HL-60/S4 treated with phorbol 12-myristate 13-acetate at 8.2 ng/mL for 4 days and 3 days (cell line): ENCODE data around the gene CCDC27.
"Not testable (repeated sequence)": the region's sequence is repeated elsewhere in the genome, so short reads cannot be mapped to it uniquely, and the experiment has no call there.

Source experiments
- in situ Hi-C: fragments of 300-500 bp; cut with MboI; formaldehyde crosslinking; loops from 2 replicates; pipeline ENCODE4 v1.15.0; 2022; ENCODE audit warnings: low sequenced_read_pairs

CCDC27 gene

DNA sequence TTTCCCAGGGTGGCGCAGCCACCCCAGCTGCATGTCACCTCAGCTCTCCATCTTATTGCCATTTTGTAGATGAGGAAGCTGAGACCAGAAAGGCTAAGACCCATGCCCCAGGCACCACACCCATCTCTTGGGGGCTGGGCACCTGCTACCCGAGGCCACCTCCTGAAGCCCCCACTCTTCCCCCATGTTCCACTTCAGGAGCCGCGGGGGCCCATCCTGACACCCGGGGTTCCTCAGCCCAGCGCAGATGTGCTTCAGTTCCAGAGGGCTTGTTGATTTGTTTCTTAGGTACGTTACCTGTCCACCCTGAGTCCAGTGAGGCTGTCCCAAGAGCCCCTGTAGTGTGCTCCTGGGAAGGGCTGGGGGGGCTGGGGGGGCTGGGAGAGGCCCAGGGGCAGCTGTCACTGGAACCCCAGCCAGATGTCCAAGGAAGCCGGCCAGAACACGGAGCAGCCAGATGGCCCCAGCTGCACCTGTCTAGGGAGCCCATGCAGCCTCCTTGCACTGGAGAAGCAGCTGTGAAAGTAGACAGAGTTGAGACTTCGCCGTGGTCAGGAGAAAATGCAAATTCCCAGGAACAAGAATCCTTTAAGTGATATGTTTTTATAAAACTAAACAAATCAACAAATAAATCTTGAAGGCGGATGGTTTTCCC, 17.1 kb upstream of the CCDC27 start:
- in situ Hi-C loops: no loop called here

DNA sequence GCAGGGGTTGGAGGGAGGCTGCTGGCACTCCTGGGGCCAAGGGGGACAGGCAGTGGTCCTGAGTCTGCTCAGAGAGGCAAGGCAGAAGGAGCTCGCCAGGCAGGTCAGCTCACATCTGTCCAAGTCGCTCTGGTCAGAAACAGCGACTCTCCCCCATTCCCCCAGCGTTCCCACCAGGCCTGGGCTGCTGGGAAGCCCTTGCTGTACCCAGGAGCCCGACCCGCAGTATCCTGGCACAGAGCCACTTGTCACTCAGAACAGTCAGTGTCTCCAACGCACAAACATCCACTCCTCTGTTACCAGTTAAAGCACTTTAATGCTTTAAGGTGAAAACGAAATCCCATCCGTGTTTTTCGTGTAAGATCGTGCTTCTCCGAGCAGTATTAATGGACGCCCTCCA, 16.6 kb upstream of the CCDC27 start:
- in situ Hi-C loops: no loop called here

DNA sequence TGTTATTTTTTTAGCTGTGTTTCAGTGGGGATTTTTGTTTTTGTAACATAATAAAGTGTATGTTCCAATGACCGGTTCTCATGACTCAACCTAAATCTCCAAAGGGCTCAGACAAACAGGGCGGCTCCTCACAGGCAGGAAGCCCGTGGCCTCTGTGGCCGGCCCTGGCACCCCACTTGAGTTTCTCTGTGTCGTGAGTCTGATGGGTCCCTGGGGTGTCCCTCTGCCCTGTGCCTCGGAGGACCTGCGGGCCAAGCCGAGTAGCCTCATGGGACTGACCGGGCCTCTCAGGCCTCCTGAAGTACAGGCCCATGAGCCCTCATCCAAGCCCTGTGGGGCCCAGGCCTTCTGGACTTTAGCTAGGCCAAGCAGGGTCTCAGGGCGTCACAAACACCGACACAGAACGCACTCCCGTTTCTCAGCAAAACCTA, 16.1 kb upstream of the CCDC27 start:
- in situ Hi-C loops: no loop called here

DNA sequence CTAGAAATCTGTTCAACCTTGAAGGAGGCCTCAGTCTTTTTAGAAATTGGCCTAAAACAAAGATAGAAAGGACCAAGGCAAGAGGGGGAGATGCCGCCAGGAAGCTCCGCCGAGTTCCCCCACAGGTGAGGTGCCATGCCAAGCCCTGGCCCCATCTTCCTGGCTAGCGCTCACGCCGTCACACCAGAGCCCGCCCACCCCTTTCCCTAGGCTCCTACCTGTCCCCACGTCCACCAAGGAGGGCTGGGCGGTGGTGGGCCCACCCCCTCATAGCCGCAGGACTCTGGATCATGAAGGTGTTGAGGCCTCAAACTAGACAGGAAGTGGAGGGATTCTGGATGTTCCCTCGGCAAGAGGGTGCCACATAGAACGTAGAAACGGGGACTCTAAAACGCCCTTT, 15.5 kb upstream of the CCDC27 start:
- in situ Hi-C loops: no loop called here

DNA sequence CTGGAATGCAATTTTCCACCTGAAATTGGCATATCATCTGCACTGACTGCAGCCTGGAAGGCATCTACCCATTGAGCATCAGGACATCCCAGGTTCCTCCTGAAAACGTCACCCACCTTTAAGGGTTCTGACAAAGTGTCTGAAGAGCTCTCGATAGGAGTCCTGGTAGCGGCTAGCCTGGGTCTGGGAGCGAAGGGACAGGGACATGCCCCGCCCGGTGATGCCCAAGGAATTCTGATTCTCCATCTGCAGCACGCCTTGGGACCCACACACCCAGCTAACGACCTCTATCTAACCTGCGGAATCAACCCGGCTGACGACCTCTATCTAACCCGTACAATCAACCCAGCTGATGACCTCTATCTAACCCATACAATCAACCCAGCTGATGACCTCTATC, 13.3 kb upstream of the CCDC27 start:
- in situ Hi-C loops: no loop called here

DNA sequence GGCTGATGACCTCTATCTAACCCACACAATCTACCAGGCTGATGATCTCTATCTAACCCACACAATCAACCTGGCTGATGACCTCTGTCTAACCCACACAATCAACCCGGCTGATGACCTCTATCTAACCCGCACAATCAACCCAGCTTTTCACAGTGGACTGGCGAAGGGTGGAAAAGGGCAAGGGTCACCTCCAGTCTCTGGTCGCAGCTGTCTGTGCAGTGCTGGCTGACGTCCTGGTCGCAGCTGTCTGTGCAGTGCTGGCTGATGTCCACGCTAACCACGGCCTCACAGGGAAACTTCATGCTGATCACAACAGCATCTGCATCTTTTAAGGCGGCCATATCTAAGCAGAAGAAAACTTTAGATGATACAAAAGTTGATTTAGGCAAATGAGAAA, 12.2 kb upstream of the CCDC27 start:
- in situ Hi-C loops: no loop called here

DNA sequence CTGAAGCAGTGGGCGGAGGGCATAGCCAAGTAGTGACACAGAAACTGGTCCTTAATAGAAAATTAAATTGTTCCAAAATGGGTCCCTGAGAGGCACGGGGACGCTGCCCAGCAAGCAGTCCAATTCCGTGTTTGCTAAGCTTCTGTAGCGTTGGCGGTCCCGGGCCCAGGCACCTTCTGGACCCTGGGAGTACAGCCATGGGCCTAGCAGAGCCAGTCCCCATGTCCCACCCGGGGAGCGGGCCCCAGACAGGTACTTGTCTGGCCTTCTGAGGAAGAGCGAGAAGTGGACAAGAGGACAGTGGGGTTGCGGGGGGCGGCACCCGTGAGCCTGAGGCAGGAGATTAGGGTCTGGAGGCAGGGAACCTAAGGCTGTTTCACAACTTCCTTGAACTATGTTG, 11.5 kb upstream of the CCDC27 start:
- in situ Hi-C loops: no loop called here

DNA sequence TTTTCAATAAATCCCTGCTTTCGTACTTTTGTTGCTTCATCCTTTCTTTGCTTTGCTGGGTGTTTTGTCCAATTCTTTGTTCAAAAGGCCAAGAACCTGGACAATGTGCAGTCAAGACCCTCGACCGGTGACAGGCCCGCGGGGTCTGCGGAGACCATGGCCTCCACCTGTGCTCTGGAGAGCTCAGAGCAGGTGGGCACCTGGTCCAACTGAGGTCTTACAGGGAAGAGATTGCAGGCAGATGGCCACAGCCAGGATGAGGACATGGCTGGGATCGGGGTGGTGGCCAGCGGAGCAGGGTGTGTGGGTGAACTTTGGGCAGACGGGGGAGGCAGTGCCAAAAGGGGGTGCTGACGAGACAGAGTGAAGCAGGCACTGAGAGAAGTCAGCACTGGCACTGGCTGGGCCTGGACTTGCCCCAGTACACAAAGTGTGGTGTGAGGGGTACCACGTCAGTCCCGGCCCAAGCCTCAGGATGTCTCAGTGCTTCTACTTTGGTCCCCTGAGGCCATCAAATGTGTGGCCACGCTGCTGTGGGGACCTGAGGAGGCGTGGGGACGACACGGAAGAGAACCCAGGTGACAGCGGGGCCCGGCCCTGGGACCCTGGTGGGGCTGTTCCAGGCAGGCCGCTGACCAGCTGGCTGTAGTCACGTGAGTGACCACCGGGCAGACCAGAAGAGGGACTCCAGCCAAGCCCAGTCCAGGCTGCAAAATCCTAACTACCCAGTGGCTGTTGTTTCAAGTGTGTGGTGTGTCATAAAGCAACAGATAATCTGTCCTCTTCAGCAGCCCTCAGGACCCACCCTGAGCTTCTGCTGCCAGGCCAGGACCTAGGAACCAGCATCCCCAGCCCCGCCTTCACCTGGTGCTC, 10.4 kb upstream of the CCDC27 start:
- in situ Hi-C loops: no loop called here

DNA sequence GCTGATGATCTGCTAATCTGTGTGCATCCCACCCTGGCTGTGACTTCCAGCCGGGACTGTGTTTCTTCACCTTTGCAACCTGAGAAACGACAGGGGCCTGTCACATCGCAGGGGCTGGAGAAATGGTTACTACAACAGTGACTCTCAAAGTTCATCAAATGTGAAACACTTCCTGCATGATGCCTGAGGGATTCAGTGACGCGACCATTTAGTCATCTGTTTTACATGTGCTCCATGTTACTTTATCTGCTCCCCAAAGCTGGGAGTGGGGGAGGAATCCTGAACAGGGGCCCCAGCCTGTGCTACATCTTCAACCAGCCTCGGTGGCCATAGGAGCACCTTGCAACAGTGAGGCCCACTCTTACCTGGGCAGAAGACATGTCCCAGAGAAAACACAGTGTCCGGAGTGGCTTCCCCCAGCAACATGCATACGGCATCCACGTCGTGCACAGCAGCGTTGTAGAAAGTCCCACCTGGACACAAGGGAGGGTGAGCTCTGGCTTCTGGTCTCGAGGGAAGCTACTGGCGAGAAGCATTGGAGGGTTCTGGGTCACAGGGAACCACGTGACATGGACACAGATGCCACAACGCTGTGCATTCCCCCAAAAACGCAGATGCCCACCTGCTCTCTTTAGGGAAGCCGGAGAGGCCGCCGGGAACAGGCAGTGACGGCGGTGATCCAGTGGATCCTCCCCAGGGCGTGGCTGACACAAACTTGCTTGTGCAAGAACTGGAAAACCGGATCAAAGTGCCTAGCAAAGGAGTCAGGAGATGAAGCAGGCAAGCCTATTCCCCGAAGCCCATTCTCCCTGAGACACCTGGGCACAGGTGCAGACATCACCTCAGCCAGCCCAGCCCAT, 9.6 kb upstream of the CCDC27 start:
- in situ Hi-C loops: no loop called here

DNA sequence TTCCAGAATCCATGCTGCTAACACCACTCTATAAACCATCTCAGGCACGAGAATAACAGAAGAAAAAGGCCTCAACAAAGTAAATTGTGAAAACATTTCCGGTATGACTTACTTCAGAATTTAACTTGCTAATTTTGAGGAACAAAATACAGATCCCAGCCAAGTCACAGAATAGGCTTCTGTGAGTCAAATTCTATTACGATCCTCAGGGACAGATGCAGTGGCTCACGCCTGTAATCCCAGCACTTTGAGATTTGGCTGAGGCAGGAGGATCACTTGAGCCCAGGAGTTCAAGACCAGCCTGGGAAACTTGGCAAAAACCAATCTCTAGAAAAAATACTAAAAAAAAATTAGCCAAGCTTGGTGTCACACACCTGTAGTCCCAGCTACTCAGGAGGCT, 8.8 kb upstream of the CCDC27 start:
- in situ Hi-C loops: no loop called here

DNA sequence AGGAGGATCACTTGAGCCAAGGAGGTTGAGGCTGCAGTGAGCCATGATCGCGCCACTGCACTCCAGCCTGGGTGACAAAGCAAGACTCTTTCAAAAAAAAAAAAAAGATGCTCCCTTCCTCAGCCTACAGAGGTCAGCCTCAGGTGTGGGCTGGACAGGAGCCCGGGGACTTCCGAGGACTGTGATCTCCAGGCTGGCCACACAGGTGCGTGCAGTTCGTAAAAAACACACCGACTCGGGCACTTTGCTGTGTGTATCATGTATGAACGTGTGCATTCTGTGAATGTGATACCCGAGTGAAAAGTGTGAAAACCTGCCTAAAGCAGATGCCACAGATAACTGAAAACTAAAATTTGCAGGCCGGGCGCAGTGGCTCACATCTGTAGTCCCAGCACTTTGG, 8.4 kb upstream of the CCDC27 start:
- in situ Hi-C loops: no loop called here

DNA sequence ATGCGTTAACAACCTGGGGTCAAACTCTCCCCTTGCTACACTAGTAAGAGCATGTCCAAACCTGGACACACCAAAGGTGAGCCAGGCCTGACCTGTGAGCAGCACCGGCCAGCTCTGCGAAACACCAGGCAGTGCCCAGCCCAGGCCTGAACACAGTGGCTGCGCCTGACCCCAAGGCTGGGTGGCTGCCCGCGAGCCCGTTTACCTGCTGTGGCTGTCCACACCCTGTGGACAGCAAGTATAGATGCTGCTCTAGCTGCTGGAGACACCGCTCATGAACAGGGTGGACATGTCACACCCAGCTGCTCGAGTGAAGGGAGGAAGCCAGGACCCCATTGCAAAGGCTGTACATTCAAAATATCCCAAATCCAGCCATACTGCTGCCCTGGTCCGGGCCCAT, 7.6 kb upstream of the CCDC27 start:
- in situ Hi-C loops: no loop called here

DNA sequence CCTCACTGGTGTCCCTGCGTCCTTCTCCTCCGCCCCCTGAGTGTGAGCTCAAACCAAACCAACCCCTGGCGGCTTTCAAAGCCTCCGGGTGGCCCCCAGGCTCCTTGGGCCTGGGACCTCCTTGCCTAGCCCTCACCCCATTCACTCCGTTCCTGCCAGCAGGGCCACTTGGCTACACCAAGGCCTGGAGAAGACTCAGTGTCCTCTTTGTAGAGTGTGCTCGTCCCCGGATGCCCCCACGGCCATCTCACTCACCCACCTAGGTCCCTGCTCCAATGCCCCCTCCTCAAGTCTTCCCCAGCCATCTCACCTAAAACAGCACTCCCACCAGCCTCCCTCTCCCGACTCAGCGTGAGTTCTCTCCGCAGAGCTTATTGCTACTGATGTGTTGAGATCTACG, 7.2 kb upstream of the CCDC27 start:
- in situ Hi-C loops: no loop called here

DNA sequence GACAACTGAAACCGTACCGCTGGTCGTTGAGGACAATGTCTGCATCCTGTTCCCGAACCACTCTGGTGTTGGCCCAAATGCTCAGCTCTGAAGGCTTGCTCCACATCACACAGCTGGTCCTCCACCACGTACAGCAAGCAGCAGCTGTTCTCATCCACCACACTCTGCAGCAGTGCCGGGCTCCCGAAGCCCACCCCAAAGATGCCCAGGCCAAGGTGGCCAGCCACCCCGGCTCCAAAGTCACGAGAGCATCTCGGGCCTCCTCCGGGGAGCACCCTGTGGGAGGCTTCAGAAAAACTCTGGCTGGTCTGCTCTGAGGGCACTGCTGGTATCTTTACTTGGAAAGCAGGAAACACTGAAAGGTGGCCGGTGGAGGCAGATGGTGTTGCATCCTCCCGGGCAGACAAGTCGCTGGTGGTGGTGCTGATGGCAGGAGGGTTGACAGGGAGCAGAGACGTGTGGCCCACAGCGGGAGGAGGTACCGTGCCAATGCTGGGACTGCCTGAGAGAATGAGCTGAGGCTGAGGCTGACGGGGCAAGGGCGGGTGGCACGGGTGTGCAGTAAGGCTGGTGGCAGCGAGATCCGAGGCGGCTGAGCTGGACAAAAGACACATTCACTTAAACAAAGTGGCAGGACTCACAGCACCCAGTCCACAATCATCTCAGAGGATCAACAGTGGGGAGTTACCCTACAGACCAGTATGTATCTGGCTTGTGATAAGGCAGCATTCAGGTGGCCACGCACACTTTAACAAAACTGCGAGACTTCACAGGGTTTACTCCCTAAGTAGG, 6.5 kb upstream of the CCDC27 start:
- in situ Hi-C loops: no loop called here

DNA sequence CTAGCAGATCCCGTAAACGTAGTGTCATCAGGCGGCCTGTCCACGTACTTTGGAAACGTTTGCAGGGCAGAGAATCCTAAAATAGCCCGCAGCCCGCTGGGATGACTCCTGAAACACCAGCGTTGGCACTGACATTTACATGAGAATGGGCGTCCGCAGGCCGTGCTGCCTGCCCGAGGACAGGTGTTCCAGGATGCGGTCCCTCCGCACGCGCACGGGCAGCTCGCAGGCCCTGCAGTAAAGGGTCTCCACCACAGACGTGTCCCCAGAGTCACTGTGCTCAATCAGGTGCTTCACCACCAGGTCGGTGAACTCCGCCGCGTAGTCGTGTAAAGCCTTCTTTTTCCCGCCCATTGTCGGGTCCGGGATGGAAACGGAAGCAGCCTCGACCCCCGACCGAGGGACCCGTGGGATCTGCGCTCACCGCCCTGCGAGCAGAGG, 5.8 kb upstream of the CCDC27 start:
- in situ Hi-C loops: no loop called here

DNA sequence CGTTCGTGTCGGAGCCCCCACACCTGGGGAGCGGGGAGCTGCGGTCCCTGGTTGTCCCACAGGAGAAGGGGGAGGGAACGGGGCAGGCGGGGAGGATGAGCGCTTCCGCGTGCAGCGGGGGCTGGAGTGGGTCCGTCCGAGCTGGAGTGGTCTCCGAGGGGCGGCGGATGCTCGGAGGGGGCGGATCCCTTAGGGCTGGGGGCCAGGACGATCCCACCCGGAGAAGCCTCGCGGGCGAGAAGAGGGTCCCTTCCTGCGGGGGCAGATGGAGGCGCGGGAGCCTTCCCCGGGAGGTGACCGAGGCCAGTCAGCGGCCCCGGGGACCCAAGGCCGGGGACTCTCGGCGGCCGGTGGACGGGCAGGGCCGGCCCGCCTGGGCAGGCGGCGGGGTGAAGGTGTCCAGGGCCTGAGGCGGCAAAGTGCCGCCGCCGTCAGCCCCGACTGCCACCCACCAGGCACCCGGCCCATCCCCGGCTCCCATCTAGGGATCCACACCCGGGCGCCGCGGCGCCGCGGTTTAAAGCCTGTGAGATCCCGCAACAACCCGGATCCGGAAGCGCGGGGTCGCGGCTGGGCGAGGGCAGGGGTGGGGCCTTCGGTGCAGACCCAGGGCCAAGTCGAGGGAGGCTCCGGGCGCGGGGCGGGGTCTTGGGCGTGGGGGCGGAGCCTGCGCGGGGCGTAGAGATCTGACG, 5.3 kb upstream of the CCDC27 start:
- in situ Hi-C loops: no loop called here

DNA sequence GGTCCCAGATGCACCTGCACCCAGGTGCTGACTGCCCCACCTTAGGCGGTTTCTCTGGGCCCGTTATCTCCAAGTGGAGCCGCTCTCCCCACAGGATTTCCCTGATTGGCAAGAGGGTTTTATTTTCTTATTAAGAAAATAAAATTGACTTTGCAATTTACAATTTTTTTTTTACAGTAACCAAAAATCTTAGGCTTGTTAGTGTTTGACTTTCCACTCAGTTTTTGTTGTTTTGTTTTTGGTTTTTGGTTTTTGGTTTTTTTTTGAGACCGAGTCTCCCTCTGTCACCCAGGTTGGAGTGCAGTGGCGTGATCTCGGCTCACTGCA, 4.8 kb upstream of the CCDC27 start:
- in situ Hi-C loops: no loop called here

DNA sequence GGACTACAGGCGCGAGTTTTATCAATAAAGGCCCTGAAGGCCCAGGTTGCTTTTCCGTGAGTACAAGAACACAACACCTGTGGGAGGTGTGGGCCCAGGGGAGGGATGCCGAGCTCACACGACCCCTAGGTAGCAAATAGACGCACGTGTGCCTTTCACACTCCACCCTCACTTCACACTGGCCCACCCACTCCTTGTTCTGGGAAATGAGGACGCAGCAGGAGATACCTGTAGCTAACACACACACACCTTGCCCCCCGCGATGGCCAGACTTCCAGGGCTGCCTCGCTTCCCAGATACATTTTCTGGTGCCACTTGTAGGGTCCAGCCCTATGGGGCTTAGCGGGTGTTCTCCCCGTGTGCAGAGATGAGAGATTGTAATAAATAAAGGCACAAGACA, 4.3 kb upstream of the CCDC27 start:
- in situ Hi-C loops: no loop called here

DNA sequence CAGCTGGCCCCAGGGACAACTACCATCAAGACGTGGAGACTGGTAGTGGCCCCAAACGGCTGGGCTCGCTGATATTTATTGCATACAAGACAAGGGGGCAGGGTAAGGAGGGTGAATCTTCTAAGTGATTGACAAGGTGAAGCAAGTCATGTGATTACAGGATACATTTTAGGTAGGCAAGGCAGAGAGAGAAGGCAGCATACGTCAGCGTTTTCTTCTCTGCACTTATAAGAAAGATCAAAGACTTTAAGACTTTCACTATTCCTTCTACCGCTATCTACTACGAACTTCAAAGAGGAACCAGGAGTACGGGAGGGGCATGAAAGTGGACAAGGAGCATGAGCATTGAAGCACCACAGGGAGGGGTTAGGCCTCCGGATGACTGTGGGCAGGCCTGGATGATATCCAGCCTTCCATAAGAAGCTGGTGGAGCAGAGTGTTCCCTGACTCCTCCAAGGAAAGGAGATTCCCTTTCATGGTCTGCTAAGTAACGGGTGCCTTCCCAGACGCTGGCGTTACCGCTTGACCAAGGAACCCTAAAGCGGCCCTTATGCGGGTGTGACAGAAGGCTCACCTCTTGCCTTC, 3.8 kb upstream of the CCDC27 start:
- in situ Hi-C loops: not testable (repeated sequence)

DNA sequence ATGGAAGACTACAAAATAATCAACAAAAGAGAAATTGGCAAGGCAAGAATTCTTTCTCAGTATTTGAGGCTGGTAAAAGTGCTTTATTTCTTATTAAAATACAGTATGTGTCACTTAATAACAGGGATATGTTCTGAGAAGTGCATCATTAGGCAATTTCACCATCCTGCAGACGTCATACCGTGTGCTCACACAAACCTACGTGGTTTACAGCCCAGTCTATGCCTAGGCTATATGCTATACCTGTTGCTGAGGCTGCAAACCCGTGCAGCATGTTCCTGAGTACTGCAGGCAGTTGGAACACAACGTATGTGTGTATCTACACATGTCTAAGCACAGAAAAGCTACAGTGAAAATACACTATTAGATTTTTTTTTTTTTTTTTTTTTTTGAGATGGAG, 2.7 kb upstream of the CCDC27 start:
- in situ Hi-C loops: no loop called here
